Measurements from ENCODE around the gene KRTAP12-2.

Gene KRTAP12-2

DNA sequence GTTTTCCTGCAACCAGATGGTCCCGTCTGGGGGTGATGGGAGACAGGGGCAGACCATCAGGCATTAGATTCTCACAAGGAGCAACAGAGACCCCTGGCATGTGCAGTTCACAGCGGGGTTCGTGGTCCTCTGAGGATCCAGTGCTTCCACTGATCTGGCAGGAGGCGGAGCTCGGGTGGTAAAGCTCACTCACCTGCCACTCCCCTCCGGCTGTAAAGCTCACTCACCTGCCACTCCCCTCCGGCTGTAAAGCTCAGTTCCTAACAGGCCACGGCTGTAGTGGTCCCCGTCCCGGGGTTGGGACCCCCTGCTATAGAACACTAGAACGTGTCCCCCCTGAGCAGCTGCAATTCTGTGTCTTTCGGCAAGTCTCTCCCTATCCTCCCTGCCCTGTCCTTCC is 34.8 kb upstream of the KRTAP12-2 start:
- H3K79me1 ChIP-seq (ENCODE audit: low read depth, low read length) = peaks cover 3% of the 10 kb centered on the region
- H4K8ac ChIP-seq (ENCODE audit: low read depth, low read length) = no peak overlapping the region
- no peak overlapping the region for H4K91ac ChIP-seq (ENCODE audit: low read depth, low read length, poor library complexity)
- no peak for DNase-seq (ENCODE audit: low spot score)
- H2BK5ac ChIP-seq (ENCODE audit: low read length) = no peak overlapping the region
- H2BK12ac ChIP-seq (ENCODE audit: low read length) = no peak overlapping the region
- no peak overlapping the region for H3K14ac ChIP-seq (ENCODE audit: low read length)
- no peaks in the 10 kb centered on the region for H3K36me3 ChIP-seq (replicated peaks in 1 of 2; ENCODE audit: control insufficient read depth in 2 of 2, insufficient read depth in 2 of 2, low read length in 2 of 2)
- H3K27me3 ChIP-seq (ENCODE audit: control insufficient read depth in 3 of 3, insufficient read depth in 3 of 3, low read depth in 1 of 3, low read length in 3 of 3) = peaks cover 7 to 69% (median 20%) of the 10 kb centered on the region in 3 experiments
- no peak overlapping the region for H2BK15ac ChIP-seq (ENCODE audit: low read length)
- peaks cover 0 to 6% of the 10 kb centered on the region in 2 donors for H3K9me3 ChIP-seq (replicated peaks in 1 of 2; ENCODE audit: control insufficient read depth in 2 of 2, insufficient read depth in 1 of 2, low read depth in 1 of 2, low read length in 2 of 2)
- no peak overlapping the region for H3K9ac ChIP-seq (ENCODE audit: low read depth, low read length, poor library complexity)
- H3K4me2 ChIP-seq (ENCODE audit: insufficient read depth, low read length, poor library complexity, severe bottlenecking) = no peak overlapping the region
- no peak overlapping the region for H2AK5ac ChIP-seq (ENCODE audit: low read depth, low read length)
- WGBS, 2 donors (ENCODE audit: extremely low coverage in 2 of 2, insufficient read length in 2 of 2, insufficient replicate concordance in 1 of 2) = no CpG with 5 or more reads among the region's 12 CpGs
- no peak overlapping the region for H3K27ac ChIP-seq (replicated peaks; ENCODE audit: low read length)
- no peak overlapping the region for H3K4me3 ChIP-seq (ENCODE audit: low read length in 2 of 2)
- H2AFZ ChIP-seq (ENCODE audit: low read length) = no peak overlapping the region
- H3K23ac ChIP-seq (ENCODE audit: low read depth, low read length, poor library complexity) = no peak overlapping the region
- H3K4ac ChIP-seq (ENCODE audit: low read length) = no peak overlapping the region
- H2BK120ac ChIP-seq (ENCODE audit: low read depth, low read length) = no peak overlapping the region
- H3K18ac ChIP-seq (ENCODE audit: low read length) = no peak overlapping the region
- peaks cover 11 to 17% of the 10 kb centered on the region in 2 donors for H3K4me1 ChIP-seq (ENCODE audit: control insufficient read depth in 2 of 2, insufficient read depth in 1 of 2, low read depth in 1 of 2, low read length in 2 of 2)

DNA sequence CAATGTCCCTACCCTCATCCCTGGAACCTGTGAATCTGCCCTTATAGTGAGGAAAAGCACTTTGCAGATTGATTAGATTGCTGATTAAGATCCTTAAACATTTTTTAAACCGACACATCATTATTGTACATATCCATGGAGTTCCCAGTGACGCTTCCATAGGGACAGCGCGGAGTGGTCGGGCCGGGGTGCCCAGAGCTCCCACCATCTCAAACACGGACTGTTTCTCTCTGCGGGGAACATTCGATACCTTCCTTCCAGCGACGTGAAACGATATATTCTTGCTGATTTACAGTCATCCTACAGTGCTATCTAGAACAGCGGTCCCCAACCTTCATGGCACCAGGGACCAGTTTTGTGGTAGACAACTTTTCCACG is 34.3 kb upstream of the KRTAP12-2 start:
- peaks cover 1 to 69% (median 15%) of the 10 kb centered on the region in 3 experiments for H3K27me3 ChIP-seq (ENCODE audit: control insufficient read depth in 3 of 3, insufficient read depth in 3 of 3, low read depth in 1 of 3, low read length in 3 of 3)
- peaks cover 0 to 1% of the 10 kb centered on the region in 2 donors for H3K9me3 ChIP-seq (replicated peaks in 1 of 2; ENCODE audit: control insufficient read depth in 2 of 2, insufficient read depth in 1 of 2, low read depth in 1 of 2, low read length in 2 of 2)
- H2BK120ac ChIP-seq (ENCODE audit: low read depth, low read length) = no peak overlapping the region

GRCh38 chr21:44700101-44701022 is 33.6 kb upstream of the KRTAP12-2 start:
- no peak overlapping the region for H3K23ac ChIP-seq (ENCODE audit: low read depth, low read length, poor library complexity)
- no peaks in the 10 kb centered on the region for H3K36me3 ChIP-seq (replicated peaks in 1 of 2; ENCODE audit: control insufficient read depth in 2 of 2, insufficient read depth in 2 of 2, low read length in 2 of 2)
- peak overlapping the region; percentile 48 for H2AK5ac ChIP-seq (ENCODE audit: low read depth, low read length)
- peak overlapping the region; percentile 78 for H2AFZ ChIP-seq (ENCODE audit: low read length)
- no peak overlapping the region for H3K4me3 ChIP-seq (ENCODE audit: low read length in 2 of 2)
- H4K8ac ChIP-seq (ENCODE audit: low read depth, low read length) = no peak overlapping the region
- no peak overlapping the region for H3K4ac ChIP-seq (ENCODE audit: low read length)
- peaks cover 11 to 14% of the 10 kb centered on the region in 2 donors for H3K4me1 ChIP-seq (ENCODE audit: control insufficient read depth in 2 of 2, insufficient read depth in 1 of 2, low read depth in 1 of 2, low read length in 2 of 2)
- H2BK120ac ChIP-seq (ENCODE audit: low read depth, low read length) = no peak overlapping the region
- peak overlapping the region; percentile 7 for H3K18ac ChIP-seq (ENCODE audit: low read length)
- peaks cover 0 to 66% (median 13%) of the 10 kb centered on the region in 3 experiments for H3K27me3 ChIP-seq (ENCODE audit: control insufficient read depth in 3 of 3, insufficient read depth in 3 of 3, low read depth in 1 of 3, low read length in 3 of 3)
- no peaks in the 10 kb centered on the region for H3K9me3 ChIP-seq (replicated peaks in 1 of 2; ENCODE audit: control insufficient read depth in 2 of 2, insufficient read depth in 1 of 2, low read depth in 1 of 2, low read length in 2 of 2)
- no peak overlapping the region for H3K9ac ChIP-seq (ENCODE audit: low read depth, low read length, poor library complexity)
- peak overlapping the region; percentile 84 for H2BK15ac ChIP-seq (ENCODE audit: low read length)
- no peaks in the 10 kb centered on the region for H3K79me1 ChIP-seq (ENCODE audit: low read depth, low read length)
- H3K4me2 ChIP-seq (ENCODE audit: insufficient read depth, low read length, poor library complexity, severe bottlenecking) = no peak overlapping the region
- no peak for DNase-seq (ENCODE audit: low spot score)
- peak overlapping the region; percentile 44 for H4K91ac ChIP-seq (ENCODE audit: low read depth, low read length, poor library complexity)
- H3K27ac ChIP-seq (replicated peaks; ENCODE audit: low read length) = no peak overlapping the region
- H3K14ac ChIP-seq (ENCODE audit: low read length) = no peak overlapping the region
- no peak overlapping the region for H2BK5ac ChIP-seq (ENCODE audit: low read length)
- WGBS, 2 donors (ENCODE audit: extremely low coverage in 2 of 2, insufficient read length in 2 of 2, insufficient replicate concordance in 1 of 2) = no CpG with 5 or more reads among the region's 21 CpGs
- H2BK12ac ChIP-seq (ENCODE audit: low read length) = no peak overlapping the region

More for the DNA sequence above, 34.3 kb upstream of the KRTAP12-2 start:
- Histone ChIP-seq H3K9ac (ENCODE audit: low read depth, low read length, poor library complexity) (no peak overlapping the region), H3K4me2 (ENCODE audit: insufficient read depth, low read length, poor library complexity, severe bottlenecking) (no peak overlapping the region), H3K4ac (ENCODE audit: low read length) (no peak overlapping the region), H4K8ac (ENCODE audit: low read depth, low read length) (no peak overlapping the region), H3K36me3 (replicated peaks in 1 of 2; ENCODE audit: control insufficient read depth in 2 of 2, insufficient read depth in 2 of 2, low read length in 2 of 2) (no peaks in the 10 kb centered on the region), H2AK5ac (ENCODE audit: low read depth, low read length) (peak overlapping the region; percentile 48), H4K91ac (ENCODE audit: low read depth, low read length, poor library complexity) (no peak overlapping the region), H3K4me3 (ENCODE audit: low read length in 2 of 2) (no peak overlapping the region), H3K79me1 (ENCODE audit: low read depth, low read length) (no peaks in the 10 kb centered on the region), H3K14ac (ENCODE audit: low read length) (no peak overlapping the region), H2AFZ (ENCODE audit: low read length) (no peak overlapping the region), H3K4me1 (ENCODE audit: control insufficient read depth in 2 of 2, insufficient read depth in 1 of 2, low read depth in 1 of 2, low read length in 2 of 2) (peaks cover 11 to 14% of the 10 kb centered on the region in 2 donors), H2BK5ac (ENCODE audit: low read length) (no peak overlapping the region), H2BK12ac (ENCODE audit: low read length) (no peak overlapping the region), H2BK15ac (ENCODE audit: low read length) (no peak overlapping the region), H3K27ac (replicated peaks; ENCODE audit: low read length) (no peak overlapping the region), H3K23ac (ENCODE audit: low read depth, low read length, poor library complexity) (no peak overlapping the region), H3K18ac (ENCODE audit: low read length) (no peak overlapping the region)
- no peak for DNase-seq (ENCODE audit: low spot score)
- WGBS, 2 donors (ENCODE audit: extremely low coverage in 2 of 2, insufficient read length in 2 of 2, insufficient replicate concordance in 1 of 2) = no CpG with 5 or more reads among the region's 14 CpGs

GRCh38 chr21:44699502-44700001 is 32.8 kb upstream of the KRTAP12-2 start:
- Histone ChIP-seq H2AFZ (ENCODE audit: low read length) (peak overlapping the region; percentile 78), H3K27me3 (ENCODE audit: control insufficient read depth in 3 of 3, insufficient read depth in 3 of 3, low read depth in 1 of 3, low read length in 3 of 3) (peaks cover 0 to 69% (median 9%) of the 10 kb centered on the region in 3 experiments), H3K4me3 (ENCODE audit: low read length in 2 of 2) (no peak overlapping the region), H3K9ac (ENCODE audit: low read depth, low read length, poor library complexity) (peak overlapping the region; percentile 30), H2BK12ac (ENCODE audit: low read length) (peak overlapping the region; percentile 98), H3K18ac (ENCODE audit: low read length) (peak overlapping the region; percentile 87), H3K4me1 (ENCODE audit: control insufficient read depth in 2 of 2, insufficient read depth in 1 of 2, low read depth in 1 of 2, low read length in 2 of 2) (peaks cover 11 to 16% of the 10 kb centered on the region in 2 donors), H2BK120ac (ENCODE audit: low read depth, low read length) (peak overlapping the region; percentile 87), H3K9me3 (replicated peaks in 1 of 2; ENCODE audit: control insufficient read depth in 2 of 2, insufficient read depth in 1 of 2, low read depth in 1 of 2, low read length in 2 of 2) (no peaks in the 10 kb centered on the region), H3K27ac (replicated peaks; ENCODE audit: low read length) (no peak overlapping the region), H3K14ac (ENCODE audit: low read length) (no peak overlapping the region), H4K8ac (ENCODE audit: low read depth, low read length) (no peak overlapping the region), H2BK5ac (ENCODE audit: low read length) (no peak overlapping the region), H2BK15ac (ENCODE audit: low read length) (peak overlapping the region; percentile 84), H3K23ac (ENCODE audit: low read depth, low read length, poor library complexity) (no peak overlapping the region), H3K79me1 (ENCODE audit: low read depth, low read length) (no peaks in the 10 kb centered on the region), H4K91ac (ENCODE audit: low read depth, low read length, poor library complexity) (no peak overlapping the region), H3K4ac (ENCODE audit: low read length) (no peak overlapping the region), H2AK5ac (ENCODE audit: low read depth, low read length) (peak overlapping the region; percentile 60), H3K4me2 (ENCODE audit: insufficient read depth, low read length, poor library complexity, severe bottlenecking) (no peak overlapping the region), H3K36me3 (replicated peaks in 1 of 2; ENCODE audit: control insufficient read depth in 2 of 2, insufficient read depth in 2 of 2, low read length in 2 of 2) (no peaks in the 10 kb centered on the region)
- DNase-seq (ENCODE audit: low spot score) = no peak
- WGBS, 2 donors (ENCODE audit: extremely low coverage in 2 of 2, insufficient read length in 2 of 2, insufficient replicate concordance in 1 of 2) = no CpG with 5 or more reads among the region's 17 CpGs
